ENCODE results near the gene EPHA4.

DNA sequence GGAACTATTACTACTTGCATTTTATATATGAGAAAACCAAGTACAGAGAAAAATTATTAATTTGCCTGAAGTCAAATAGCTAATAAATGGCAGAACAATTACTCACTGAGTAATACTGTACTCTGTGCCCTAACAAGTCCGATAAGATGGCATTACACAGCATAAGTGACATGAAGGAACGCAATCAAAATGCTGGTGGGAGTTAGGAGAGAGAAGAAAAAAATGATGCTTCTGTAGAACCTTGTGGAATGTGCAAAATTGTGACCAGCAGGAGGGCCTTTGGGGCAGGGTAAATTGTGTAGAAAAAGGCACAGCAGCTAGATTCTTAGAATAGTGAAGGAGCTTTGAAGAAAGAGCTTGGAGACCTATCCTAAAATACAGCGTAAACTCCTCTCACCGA lies 32.9 kb downstream of the EPHA4 start:
- no peak for TF ChIP-seq POLR2A (IDR thresholded peaks at IDR 0.05)
- TF ChIP-seq, protein P1, sequence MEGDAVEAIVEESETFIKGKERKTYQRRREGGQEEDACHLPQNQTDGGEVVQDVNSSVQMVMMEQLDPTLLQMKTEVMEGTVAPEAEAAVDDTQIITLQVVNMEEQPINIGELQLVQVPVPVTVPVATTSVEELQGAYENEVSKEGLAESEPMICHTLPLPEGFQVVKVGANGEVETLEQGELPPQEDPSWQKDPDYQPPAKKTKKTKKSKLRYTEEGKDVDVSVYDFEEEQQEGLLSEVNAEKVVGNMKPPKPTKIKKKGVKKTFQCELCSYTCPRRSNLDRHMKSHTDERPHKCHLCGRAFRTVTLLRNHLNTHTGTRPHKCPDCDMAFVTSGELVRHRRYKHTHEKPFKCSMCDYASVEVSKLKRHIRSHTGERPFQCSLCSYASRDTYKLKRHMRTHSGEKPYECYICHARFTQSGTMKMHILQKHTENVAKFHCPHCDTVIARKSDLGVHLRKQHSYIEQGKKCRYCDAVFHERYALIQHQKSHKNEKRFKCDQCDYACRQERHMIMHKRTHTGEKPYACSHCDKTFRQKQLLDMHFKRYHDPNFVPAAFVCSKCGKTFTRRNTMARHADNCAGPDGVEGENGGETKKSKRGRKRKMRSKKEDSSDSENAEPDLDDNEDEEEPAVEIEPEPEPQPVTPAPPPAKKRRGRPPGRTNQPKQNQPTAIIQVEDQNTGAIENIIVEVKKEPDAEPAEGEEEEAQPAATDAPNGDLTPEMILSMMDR (IDR thresholded peaks at IDR 0.05): no peak

All from prostate gland (tissue), 2 donors.